H9 (cell line): ENCODE measurements around the gene GUF1. TPM values are rescaled to one million over a fixed set of nuclear protein-coding genes. Genes with fewer than 3 reads are reported as not detected.

Experiments used
- DNase-seq: peaks from one replicate; pipeline ENCODE4 v3.0.0-alpha.2; 2017
- H2AFZ ChIP-seq: one replicate; pipeline ENCODE4 v1.6.1; 2013; ENCODE audit warnings: mild to moderate bottlenecking, low read length, control low read depth, moderate library complexity
- H2AK5ac ChIP-seq: 2 replicates; pipeline ENCODE4 v1.6.1; 2013; ENCODE audit warnings: low read length, control low read depth, mixed read lengths; ENCODE audit not compliant: insufficient read length
- H2BK120ac ChIP-seq: one replicate; pipeline ENCODE4 v1.6.1; 2013; ENCODE audit warnings: low read depth, mild to moderate bottlenecking, low read length, control low read depth, inconsistent platforms; ENCODE audit not compliant: poor library complexity, severe bottlenecking
- H2BK12ac ChIP-seq: 2 replicates; pipeline ENCODE4 v1.6.1; 2013; ENCODE audit warnings: low read length, control low read depth, mixed read lengths, low read depth; ENCODE audit not compliant: insufficient read length
- H2BK15ac ChIP-seq: 2 replicates; pipeline ENCODE4 v1.6.1; 2013; ENCODE audit warnings: low read depth, low read length, control low read depth
- H2BK20ac ChIP-seq: one replicate; pipeline ENCODE4 v1.6.1; 2013; ENCODE audit warnings: low read depth, mild to moderate bottlenecking, low read length, control low read depth, inconsistent platforms; ENCODE audit not compliant: poor library complexity, severe bottlenecking
- H2BK5ac ChIP-seq: 2 replicates; pipeline ENCODE4 v1.6.1; 2013; ENCODE audit warnings: low read length, control low read depth, mixed read lengths; ENCODE audit not compliant: insufficient read length
- H3K14ac ChIP-seq: 2 replicates; pipeline ENCODE4 v1.6.1; 2013; ENCODE audit warnings: low read length, control low read depth; ENCODE audit not compliant: insufficient read depth
- H3K18ac ChIP-seq: 2 replicates; pipeline ENCODE4 v1.6.1; 2013; ENCODE audit warnings: low read depth, mild to moderate bottlenecking, mixed read lengths, low read length, control low read depth; ENCODE audit not compliant: insufficient read length
- H3K23ac ChIP-seq: 2 replicates; pipeline ENCODE4 v1.6.1; 2013; ENCODE audit warnings: low read length, control low read depth, mixed read lengths, low read depth; ENCODE audit not compliant: insufficient read length
- H3K23me2 ChIP-seq: 2 replicates; pipeline ENCODE4 v1.6.1; 2013; ENCODE audit warnings: low read depth, mild to moderate bottlenecking, mixed read lengths, low read length, control low read depth; ENCODE audit not compliant: insufficient read length, poor library complexity, severe bottlenecking
- H3K27ac ChIP-seq: 2 replicates; pipeline ENCODE4 v1.5.1; 2013; ENCODE audit warnings: low read length, control low read depth, mixed read lengths, low read depth; ENCODE audit not compliant: insufficient read length
- H3K27me3 ChIP-seq: 2 replicates; pipeline ENCODE4 v1.6.1; 2013; ENCODE audit warnings: low read length, control low read depth, inconsistent platforms; ENCODE audit not compliant: insufficient read depth
- H3K4ac ChIP-seq: 2 replicates; pipeline ENCODE4 v1.6.1; 2013; ENCODE audit warnings: low read depth, mild to moderate bottlenecking, control low read depth, inconsistent platforms, low read length, moderate library complexity
- H3K4me1 ChIP-seq: 2 replicates; pipeline ENCODE4 v1.6.1; 2013; ENCODE audit warnings: low read length, control low read depth, inconsistent platforms; ENCODE audit not compliant: insufficient read depth
- H3K4me2 ChIP-seq: 2 replicates; pipeline ENCODE4 v1.6.1; 2013; ENCODE audit warnings: low read length, control low read depth, mixed read lengths; ENCODE audit not compliant: insufficient read length, insufficient read depth
- H3K56ac ChIP-seq: 2 replicates; pipeline ENCODE4 v1.6.1; 2013; ENCODE audit warnings: low read depth, mild to moderate bottlenecking, mixed read lengths, low read length, control low read depth; ENCODE audit not compliant: insufficient read length
- H3K79me1 ChIP-seq: 2 replicates; pipeline ENCODE4 v1.6.1; 2013; ENCODE audit warnings: low read depth, mild to moderate bottlenecking, moderate library complexity, low read length, control low read depth, inconsistent platforms; ENCODE audit not compliant: insufficient read depth, poor library complexity, severe bottlenecking
- H3K79me2 ChIP-seq: 2 replicates; pipeline ENCODE4 v1.6.1; 2013; ENCODE audit warnings: low read length, control low read depth, inconsistent platforms; ENCODE audit not compliant: insufficient read depth
- H3K9ac ChIP-seq: 2 replicates; pipeline ENCODE4 v1.6.1; 2013; ENCODE audit warnings: low read length, control low read depth, mixed read lengths; ENCODE audit not compliant: insufficient read length; ENCODE audit errors: extremely low read depth
- H3K9me3 ChIP-seq: one replicate; pipeline ENCODE4 v1.6.1; 2013; ENCODE audit warnings: low read depth, low read length, inconsistent platforms; ENCODE audit not compliant: control insufficient read depth
- H3T11ph ChIP-seq: one replicate; pipeline ENCODE4 v1.6.1; 2013; ENCODE audit warnings: mild to moderate bottlenecking, low read length, control low read depth, inconsistent platforms
- H4K20me1 ChIP-seq: one replicate; pipeline ENCODE4 v1.6.1; 2013; ENCODE audit not compliant: control insufficient read depth, insufficient read length, insufficient read depth
- H4K5ac ChIP-seq: 2 replicates; pipeline ENCODE4 v1.6.1; 2013; ENCODE audit warnings: low read depth, mild to moderate bottlenecking, mixed read lengths, low read length, control low read depth; ENCODE audit not compliant: insufficient read length
- H4K8ac ChIP-seq: replicated peaks from 2 replicates; pipeline ENCODE4 v1.6.1; 2013; ENCODE audit warnings: low read length, control low read depth, mixed read lengths, low read depth; ENCODE audit not compliant: insufficient read length
- H4K91ac ChIP-seq: 2 replicates; pipeline ENCODE4 v1.6.1; 2013; ENCODE audit warnings: low read depth, mild to moderate bottlenecking, moderate library complexity, mixed read lengths, low read length, control low read depth; ENCODE audit not compliant: insufficient read length
- H3K27ac Mint-ChIP-seq, 3 experiments: 2 replicates in 2 of 3; 3 replicates in 1 of 3; pipeline ENCODE4 v1.8.0; 2020 to 2021; ENCODE audit warnings: mixed read lengths in 3 of 3, mild to moderate bottlenecking in 1 of 3, moderate library complexity in 1 of 3
- H3K27me3 Mint-ChIP-seq: 2 replicates; pipeline ENCODE4 v1.8.0; 2021; ENCODE audit warnings: low read depth, mild to moderate bottlenecking, moderate library complexity, mixed read lengths
- H3K36me3 Mint-ChIP-seq, 3 experiments: 2 replicates in 2 of 3; 3 replicates in 1 of 3; pipeline ENCODE4 v1.8.0; 2020 to 2021; ENCODE audit warnings: low read depth in 3 of 3, mixed read lengths in 3 of 3; ENCODE audit not compliant: insufficient read depth in 1 of 3
- H3K4me1 Mint-ChIP-seq, 2 experiments: 2 replicates each; pipeline ENCODE4 v1.8.0; 2020; ENCODE audit warnings: mixed read lengths in 2 of 2
- H3K4me3 Mint-ChIP-seq, 2 experiments: 2 replicates in 1 of 2; 3 replicates in 1 of 2; pipeline ENCODE4 v1.8.0; 2020 to 2021; ENCODE audit warnings: mild to moderate bottlenecking in 2 of 2, mixed read lengths in 2 of 2, moderate library complexity in 1 of 2
- H3K9me3 Mint-ChIP-seq, 2 experiments: 2 replicates in 1 of 2; 3 replicates in 1 of 2; pipeline ENCODE4 v1.8.0; 2020; ENCODE audit warnings: mild to moderate bottlenecking in 2 of 2, mixed read lengths in 2 of 2, moderate library complexity in 1 of 2
- WGBS: extraction: QIAGEN DNeasy Blood & Tissue Kit; methylation state at CpG from one replicate; pipeline ENCODE4 v1.1.7; 2013; ENCODE audit warnings: missing lambda C conversion rate, low lambda C conversion rate, mixed read lengths; ENCODE audit not compliant: insufficient read length; ENCODE audit errors: extremely low coverage; 5-methylcytosine and 5-hydroxymethylcytosine counted together
- total RNA-seq: library from RNA; stranded (reverse); gene quantifications from 2 replicates; pipeline ENCODE4 v1.2.1, GENCODE V29; 2021
- TF ChIP-seq, protein P1 (sequence below): fragments of 200-600 bp; sonication (generic); conservative IDR thresholded peaks from 3 replicates; pipeline ENCODE4 v1.8.0; 2021; ENCODE audit warnings: antibody characterized with exemption, mild to moderate bottlenecking

The GUF1 gene
- total RNA-seq, 1 experiment from 2014 or later = 38.6 TPM

DNA sequence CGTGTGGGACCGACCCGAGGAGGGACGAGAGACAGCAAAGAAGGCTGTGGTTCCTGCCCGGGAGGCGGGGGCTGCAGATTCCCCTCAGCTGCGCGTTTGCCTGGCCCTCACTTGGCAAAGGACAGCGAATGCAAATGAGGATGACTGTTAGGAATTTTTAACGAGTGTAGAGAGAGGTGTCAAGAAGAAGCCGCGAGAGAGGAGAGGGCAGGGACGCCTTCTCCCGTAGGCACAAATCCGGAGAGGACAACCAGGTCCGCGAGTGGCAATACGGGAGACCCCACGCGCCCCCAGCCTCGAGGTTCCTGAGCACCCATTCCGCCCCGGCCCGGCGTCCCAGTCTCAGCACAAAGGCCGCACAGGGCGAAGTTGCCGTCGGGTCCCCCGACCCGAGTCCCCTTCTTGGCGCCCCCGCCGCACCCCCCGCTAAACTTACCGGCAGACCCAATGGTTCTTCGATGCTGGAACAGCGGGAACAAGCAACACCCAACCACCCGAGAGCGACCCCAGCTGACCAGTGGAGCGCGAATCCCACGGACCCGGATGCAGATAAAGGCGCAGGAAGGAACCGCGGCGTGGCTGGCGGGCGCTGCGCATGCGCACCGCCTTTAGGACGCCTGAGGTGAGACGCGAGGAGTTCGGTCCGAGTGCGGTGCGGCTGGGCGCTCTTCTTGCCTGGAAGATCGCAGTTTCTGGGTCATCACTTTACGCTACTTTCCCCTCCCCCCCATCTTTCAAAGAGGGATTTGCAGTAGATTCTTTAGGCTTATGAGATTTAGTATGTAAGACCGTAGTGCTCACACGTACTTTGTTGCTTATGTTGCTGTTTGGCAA is 48.0 kb downstream of the GUF1 start, which contains the start of gene GNPDA2:
Gene GNPDA2 (minus strand): TSS at position 519 of the 834 bp plus-strand sequence. CDS start 4,349 bp downstream, outside the sequence.
- peaks cover 19 to 20% of the 10 kb centered on the region in 2 experiments for H3K4me1 Mint-ChIP-seq
- WGBS = no CpG with 5 or more reads among the region's 65 CpGs
- H3K36me3 Mint-ChIP-seq = no peaks in the 10 kb centered on the region; a peak in 1 of 7 replicates
- Histone ChIP-seq H3K27me3 (peaks cover 3% of the 10 kb centered on the region; the same call in 1 of the 2 replicates), H2BK15ac (no peak within 1 kb of the TSS), H3K4me2 (peak within 1 kb of the TSS; percentile 78), H2AFZ (peak within 1 kb of the TSS; percentile 34), H3K79me1 (no peaks in the 10 kb centered on the region), H3K9me3 (no peaks in the 10 kb centered on the region), H3K4me1 (no peaks in the 10 kb centered on the region), H2AK5ac (no peak within 1 kb of the TSS), H3K14ac (peak within 1 kb of the TSS; percentile 85), H2BK5ac (no peak within 1 kb of the TSS), H4K5ac (no peak within 1 kb of the TSS), H3K4ac (no peak within 1 kb of the TSS), H3K23ac (no peak within 1 kb of the TSS), H4K20me1 (no peaks in the 10 kb centered on the region), H3K79me2 (no peaks in the 10 kb centered on the region; the same call in 1 of the 2 replicates), H4K91ac (no peak within 1 kb of the TSS), H3K23me2 (peaks cover 8% of the 10 kb centered on the region), H3K9ac (peak within 1 kb of the TSS; percentile 46), H2BK20ac (no peak within 1 kb of the TSS), H3K56ac (no peak within 1 kb of the TSS), H2BK120ac (no peak within 1 kb of the TSS), H3T11ph (no peak within 1 kb of the TSS), H4K8ac (no peak within 1 kb of the TSS), H2BK12ac (no peak within 1 kb of the TSS), H3K27ac (no peak within 1 kb of the TSS), H3K18ac (no peak within 1 kb of the TSS)
- peaks cover 22% of the 10 kb centered on the region for H3K27me3 Mint-ChIP-seq
- H3K9me3 Mint-ChIP-seq = no peaks in the 10 kb centered on the region
- TF ChIP-seq, protein P1, sequence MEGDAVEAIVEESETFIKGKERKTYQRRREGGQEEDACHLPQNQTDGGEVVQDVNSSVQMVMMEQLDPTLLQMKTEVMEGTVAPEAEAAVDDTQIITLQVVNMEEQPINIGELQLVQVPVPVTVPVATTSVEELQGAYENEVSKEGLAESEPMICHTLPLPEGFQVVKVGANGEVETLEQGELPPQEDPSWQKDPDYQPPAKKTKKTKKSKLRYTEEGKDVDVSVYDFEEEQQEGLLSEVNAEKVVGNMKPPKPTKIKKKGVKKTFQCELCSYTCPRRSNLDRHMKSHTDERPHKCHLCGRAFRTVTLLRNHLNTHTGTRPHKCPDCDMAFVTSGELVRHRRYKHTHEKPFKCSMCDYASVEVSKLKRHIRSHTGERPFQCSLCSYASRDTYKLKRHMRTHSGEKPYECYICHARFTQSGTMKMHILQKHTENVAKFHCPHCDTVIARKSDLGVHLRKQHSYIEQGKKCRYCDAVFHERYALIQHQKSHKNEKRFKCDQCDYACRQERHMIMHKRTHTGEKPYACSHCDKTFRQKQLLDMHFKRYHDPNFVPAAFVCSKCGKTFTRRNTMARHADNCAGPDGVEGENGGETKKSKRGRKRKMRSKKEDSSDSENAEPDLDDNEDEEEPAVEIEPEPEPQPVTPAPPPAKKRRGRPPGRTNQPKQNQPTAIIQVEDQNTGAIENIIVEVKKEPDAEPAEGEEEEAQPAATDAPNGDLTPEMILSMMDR = no peak
- DNase-seq = peak; percentile 90
- H3K4me3 Mint-ChIP-seq = peak within 1 kb of the TSS; percentile 87 to 91
- peak within 1 kb of the TSS in 2 of 3 experiments; percentile 68 to 90; a peak in 4 of 7 replicates for H3K27ac Mint-ChIP-seq
